Bronchial epithelial cell (primary cell): ENCODE data around the gene SHISA8. TPM values are rescaled to one million over a fixed set of nuclear protein-coding genes. Genes with fewer than 3 reads are reported as not detected.
A peak's percentile ranks its signal among the peaks of the same experiment; 100 is the strongest.
"Not testable (repeated sequence)": the region's sequence is repeated elsewhere in the genome, so short reads cannot be mapped to it uniquely, and the experiment has no call there.

ENCODE experiments used
- DNase-seq: peaks from one replicate; pipeline ENCODE4 v3.0.0-alpha.2; 2010; ENCODE audit warnings: low read depth
- FAIRE-seq: peaks from 2 replicates; lab custom pipeline; 2011; peaks lifted over from hg19 to GRCh38; lab: Jason Lieb, UNC
- H3K27me3 ChIP-seq: 2 replicates; pipeline ENCODE4 v1.5.1; 2011; ENCODE audit warnings: low read length; ENCODE audit not compliant: control insufficient read depth, insufficient read depth
- H3K36me3 ChIP-seq: 2 replicates; pipeline ENCODE4 v1.5.1; 2011; ENCODE audit warnings: low read length; ENCODE audit not compliant: control insufficient read depth, insufficient read depth
- H3K4me3 ChIP-seq: 2 replicates; pipeline ENCODE4 v1.5.1; 2011; ENCODE audit warnings: mild to moderate bottlenecking, low read depth, low read length, control low read depth
- CTCF ChIP-seq: IDR thresholded peaks from 2 replicates; pipeline ENCODE4 v1.5.1; 2011; ENCODE audit warnings: mild to moderate bottlenecking, moderate library complexity, low read length, control low read depth, inconsistent platforms; ENCODE audit not compliant: insufficient read depth, severe bottlenecking
- total RNA-seq: library from RNA; depleted of rRNA; stranded (reverse); fragments of >200 nt; gene quantifications from 2 replicates; pipeline ENCODE4 v1.2.1, GENCODE V29; 2014

Gene SHISA8
- total RNA-seq, 1 donor from 2014 or later = not detected

GRCh38 chr22:41876275-41876674 is 38.6 kb downstream of the SHISA8 start:
- FAIRE-seq = no peak

GRCh38 chr22:41875531-41876270 is 39.2 kb downstream of the SHISA8 start:
- peak; percentile 43 for FAIRE-seq
- H3K36me3 ChIP-seq = peaks cover 50% of the 10 kb centered on the region
- TF ChIP-seq CTCF = no peak
- no peak overlapping the region for H3K4me3 ChIP-seq
- no peaks in the 10 kb centered on the region for H3K27me3 ChIP-seq
- no peak for DNase-seq

More at GRCh38 chr22:41876275-41876674, 38.6 kb downstream of the SHISA8 start:
- Histone ChIP-seq H3K27me3 (no peaks in the 10 kb centered on the region), H3K36me3 (peaks cover 47% of the 10 kb centered on the region), H3K4me3 (no peak overlapping the region)
- TF ChIP-seq CTCF = no peak
- no peak for DNase-seq

- no peak overlapping the region for H3K4me3 ChIP-seq
- peaks cover 42% of the 10 kb centered on the region for H3K36me3 ChIP-seq
- no peaks in the 10 kb centered on the region for H3K27me3 ChIP-seq
- no peak for DNase-seq
- TF ChIP-seq CTCF = no peak
- FAIRE-seq = no peak
These were observed 40.8 kb downstream of the SHISA8 start for GRCh38 chr22:41874090-41874489.

GRCh38 chr22:41873391-41873790 is 41.5 kb downstream of the SHISA8 start:
- no peak overlapping the region for H3K4me3 ChIP-seq
- TF ChIP-seq CTCF = no peak
- FAIRE-seq = peak; percentile 76
- DNase-seq = no peak
- H3K27me3 ChIP-seq = no peaks in the 10 kb centered on the region
- H3K36me3 ChIP-seq = peaks cover 45% of the 10 kb centered on the region

- no peak for DNase-seq
These were observed 44.1 kb downstream of the SHISA8 start for GRCh38 chr22:41870786-41871185.

GRCh38 chr22:41870081-41870480 is 44.8 kb downstream of the SHISA8 start:
- FAIRE-seq, H3K27me3 ChIP-seq, DNase-seq, H3K4me3 ChIP-seq: not testable (repeated sequence)
- H3K36me3 ChIP-seq = peaks cover 36% of the 10 kb centered on the region

More at GRCh38 chr22:41870786-41871185, 44.1 kb downstream of the SHISA8 start:
- no peaks in the 10 kb centered on the region for H3K27me3 ChIP-seq
- H3K36me3 ChIP-seq = peaks cover 40% of the 10 kb centered on the region
- no peak for TF ChIP-seq CTCF
- no peak for FAIRE-seq
- no peak overlapping the region for H3K4me3 ChIP-seq
